Naive thymus-derived CD8-positive, alpha-beta T cell (primary cell): ENCODE results near the gene LRRC4C. TPM values are rescaled to one million over a fixed set of nuclear protein-coding genes. Genes with fewer than 3 reads are reported as not detected.
"Not testable (repeated sequence)": the region's sequence is repeated elsewhere in the genome, so short reads cannot be mapped to it uniquely, and the experiment has no call there.

Experiments
- ATAC-seq, 2 donors: fragments of 150-1000 bp; cut with Tn5 transposase in 1 of 2; sonication (Bioruptor Pico), chemical (Tn5 transposase) in 1 of 2; 1 replicate in 1 of 2; 2 replicates in 1 of 2; pipeline ENCODE4 v1.10.0; 2021; ENCODE audit warnings: mild to moderate bottlenecking in 2 of 2, moderate library complexity in 2 of 2
- POLR2A ChIA-PET: fragments of 350-600 bp; sonication (Branson Sonifier 250); formaldehyde crosslinking; loops from one replicate; lab custom pipeline; 2021; ENCODE audit warnings: antibody characterized with exemption; lab: Charles Lee
- DNase-seq, 10 donors: peaks; one replicate each; pipeline versions ENCODE4 v3.0.0 to v3.0.0-alpha.2; 2020 to 2022
- H3K27ac Mint-ChIP-seq, 10 donors: one replicate each; pipeline ENCODE4 v1.8.0; 2020 to 2022; ENCODE audit warnings: mild to moderate bottlenecking in 10 of 10, mixed read lengths in 10 of 10, moderate library complexity in 4 of 10, inconsistent platforms in 1 of 10
- H3K27me3 Mint-ChIP-seq, 5 donors: one replicate each; pipeline ENCODE4 v1.8.0; 2021 to 2022; ENCODE audit warnings: mixed read lengths in 5 of 5
- H3K36me3 Mint-ChIP-seq, 3 donors: one replicate each; pipeline ENCODE4 v1.8.0; 2020 to 2022; ENCODE audit warnings: mixed read lengths in 3 of 3, mild to moderate bottlenecking in 2 of 3, inconsistent platforms in 1 of 3
- H3K4me1 Mint-ChIP-seq, 4 donors: one replicate each; pipeline ENCODE4 v1.8.0; 2021 to 2022; ENCODE audit warnings: mixed read lengths in 4 of 4
- H3K4me3 Mint-ChIP-seq, 10 donors: one replicate each; pipeline ENCODE4 v1.8.0; 2020 to 2022; ENCODE audit warnings: mild to moderate bottlenecking in 10 of 10, mixed read lengths in 10 of 10, moderate library complexity in 6 of 10, inconsistent platforms in 1 of 10
- H3K9me3 Mint-ChIP-seq, 9 donors: one replicate each; pipeline ENCODE4 v1.8.0; 2020 to 2022; ENCODE audit warnings: mixed read lengths in 9 of 9, mild to moderate bottlenecking in 3 of 9, inconsistent platforms in 1 of 9, moderate library complexity in 1 of 9
- polyA plus RNA-seq, 3 donors: library from polyadenylated mRNA; unstranded; fragments of 300-500 nt; fragmentation: Illumina TruSeq; gene quantifications; one replicate each; pipeline ENCODE4 v1.2.3, GENCODE V29; 2021
- total RNA-seq, 8 experiments: library from RNA in 2 of 8; stranded (reverse) in 2 of 8; gene quantifications; one replicate each; pipeline ENCODE4 v1.2.3 and lab custom pipeline; 2021 to 2026

Gene LRRC4C
- total and polyA plus RNA-seq, 5 experiments from 2014 or later, result not detected

GRCh38 chr11:40230821-40231220 is 1228.6 kb downstream of the LRRC4C start:
- ATAC-seq (no peak), DNase-seq (no peak)
- H3K27me3 Mint-ChIP-seq, result no peaks in the 10 kb centered on the region
- no peaks in the 10 kb centered on the region for H3K4me1 Mint-ChIP-seq
- H3K4me3 Mint-ChIP-seq, result no peak overlapping the region
- H3K27ac Mint-ChIP-seq, result no peak overlapping the region
- POLR2A ChIA-PET, result no interaction called here
- H3K36me3 Mint-ChIP-seq, result peaks cover 0 to 5% (median 0%) of the 10 kb centered on the region in 3 donors
- peaks cover 0 to 12% (median 4%) of the 10 kb centered on the region in 9 donors for H3K9me3 Mint-ChIP-seq

- DNase-seq (no peak), ATAC-seq (no peak)
- H3K27ac Mint-ChIP-seq, result no peak overlapping the region
- POLR2A ChIA-PET, result no interaction called here
- no peaks in the 10 kb centered on the region for H3K27me3 Mint-ChIP-seq
- no peaks in the 10 kb centered on the region for H3K4me1 Mint-ChIP-seq
- H3K4me3 Mint-ChIP-seq, result no peak overlapping the region
- H3K9me3 Mint-ChIP-seq, result peaks cover 0 to 11% (median 5%) of the 10 kb centered on the region in 9 donors
- H3K36me3 Mint-ChIP-seq, result peaks cover 0 to 5% (median 0%) of the 10 kb centered on the region in 3 donors
These were observed 1230.8 kb downstream of the LRRC4C start for GRCh38 chr11:40228662-40229061.

GRCh38 chr11:40227730-40228129 is 1231.7 kb downstream of the LRRC4C start:
- Mint-ChIP-seq H3K4me3 (no peak overlapping the region), H3K4me1 (no peaks in the 10 kb centered on the region), H3K9me3 (peaks cover 0 to 11% (median 5%) of the 10 kb centered on the region in 9 donors), H3K27me3 (no peaks in the 10 kb centered on the region), H3K27ac (no peak overlapping the region), H3K36me3 (peaks cover 0 to 5% (median 0%) of the 10 kb centered on the region in 3 donors)
- DNase-seq, result no peak
- ATAC-seq, result no peak
- POLR2A ChIA-PET, result no interaction called here

- no peaks in the 10 kb centered on the region for H3K4me1 Mint-ChIP-seq
- POLR2A ChIA-PET, result no interaction called here
- H3K36me3 Mint-ChIP-seq, result peaks cover 0 to 5% (median 0%) of the 10 kb centered on the region in 3 donors
- DNase-seq (no peak), ATAC-seq (no peak)
- H3K27me3 Mint-ChIP-seq, result no peaks in the 10 kb centered on the region
- H3K4me3 Mint-ChIP-seq, result no peak overlapping the region
- H3K27ac Mint-ChIP-seq, result no peak overlapping the region
- H3K9me3 Mint-ChIP-seq, result peaks cover 0 to 11% (median 6%) of the 10 kb centered on the region in 9 donors
These were observed 1232.8 kb downstream of the LRRC4C start for GRCh38 chr11:40226654-40227053.

- no peak for ATAC-seq
- no peak for DNase-seq
- Mint-ChIP-seq H3K4me3 (no peak overlapping the region), H3K27me3 (no peaks in the 10 kb centered on the region), H3K9me3 (peaks cover 6 to 20% (median 10%) of the 10 kb centered on the region in 9 donors), H3K27ac (no peak overlapping the region), H3K4me1 (no peaks in the 10 kb centered on the region), H3K36me3 (peaks cover 0 to 5% (median 0%) of the 10 kb centered on the region in 3 donors)
- POLR2A ChIA-PET, result no interaction called here
These were observed 1235.7 kb downstream of the LRRC4C start for GRCh38 chr11:40223596-40224330.

GRCh38 chr11:40219401-40219800 is 1240.1 kb downstream of the LRRC4C start:
- Mint-ChIP-seq H3K9me3 (peaks cover 4 to 33% (median 16%) of the 10 kb centered on the region in 9 donors), H3K27ac (no peak overlapping the region), H3K4me1 (no peaks in the 10 kb centered on the region), H3K36me3 (no peaks in the 10 kb centered on the region), H3K27me3 (no peaks in the 10 kb centered on the region), H3K4me3 (no peak overlapping the region)
- no peak for DNase-seq
- POLR2A ChIA-PET, result no interaction called here
- ATAC-seq, result no peak

- DNase-seq (no peak), ATAC-seq (no peak)
- Mint-ChIP-seq H3K36me3 (no peaks in the 10 kb centered on the region), H3K4me1 (no peaks in the 10 kb centered on the region), H3K9me3 (peaks cover 3 to 36% (median 16%) of the 10 kb centered on the region in 9 donors), H3K4me3 (no peak overlapping the region), H3K27ac (no peak overlapping the region), H3K27me3 (no peaks in the 10 kb centered on the region)
- POLR2A ChIA-PET, result no interaction called here
These were observed 1243.9 kb downstream of the LRRC4C start for GRCh38 chr11:40215556-40215955.

GRCh38 chr11:40207416-40207815 is 1252.0 kb downstream of the LRRC4C start:
- no peak for ATAC-seq
- H3K36me3 Mint-ChIP-seq, result peaks cover 0 to 4% (median 0%) of the 10 kb centered on the region in 3 donors
- peaks cover 0 to 35% (median 10%) of the 10 kb centered on the region in 9 donors for H3K9me3 Mint-ChIP-seq

GRCh38 chr11:40204228-40204627 is 1255.2 kb downstream of the LRRC4C start:
- no peak overlapping the region for H3K27ac Mint-ChIP-seq
- H3K4me3 Mint-ChIP-seq, result no peak overlapping the region
- ATAC-seq (no peak), DNase-seq (no peak)
- POLR2A ChIA-PET, result no interaction called here
- peaks cover 0 to 2% (median 0%) of the 10 kb centered on the region in 5 donors for H3K27me3 Mint-ChIP-seq
- H3K4me1 Mint-ChIP-seq, result no peaks in the 10 kb centered on the region
- peaks cover 0 to 4% (median 0%) of the 10 kb centered on the region in 3 donors for H3K36me3 Mint-ChIP-seq
- peaks cover 0 to 32% (median 11%) of the 10 kb centered on the region in 9 donors for H3K9me3 Mint-ChIP-seq

More at GRCh38 chr11:40207416-40207815, 1252.0 kb downstream of the LRRC4C start:
- DNase-seq, result no peak
- H3K4me1 Mint-ChIP-seq, result no peaks in the 10 kb centered on the region
- peaks cover 0 to 2% (median 0%) of the 10 kb centered on the region in 5 donors for H3K27me3 Mint-ChIP-seq
- no peak overlapping the region for H3K4me3 Mint-ChIP-seq
- POLR2A ChIA-PET, result no interaction called here
- no peak overlapping the region for H3K27ac Mint-ChIP-seq

GRCh38 chr11:40203606-40204005 is 1255.8 kb downstream of the LRRC4C start:
- peaks cover 0 to 2% (median 0%) of the 10 kb centered on the region in 5 donors for H3K27me3 Mint-ChIP-seq
- no peak overlapping the region for H3K27ac Mint-ChIP-seq
- DNase-seq, result no peak
- peaks cover 2 to 36% (median 12%) of the 10 kb centered on the region in 9 donors for H3K9me3 Mint-ChIP-seq
- POLR2A ChIA-PET, result no interaction called here
- no peaks in the 10 kb centered on the region for H3K4me1 Mint-ChIP-seq
- no peak for ATAC-seq
- H3K4me3 Mint-ChIP-seq, result no peak overlapping the region
- peaks cover 0 to 4% (median 0%) of the 10 kb centered on the region in 3 donors for H3K36me3 Mint-ChIP-seq

- DNase-seq (no peak), ATAC-seq (no peak)
- no peak overlapping the region for H3K4me3 Mint-ChIP-seq
- peaks cover 4 to 37% (median 12%) of the 10 kb centered on the region in 9 donors for H3K9me3 Mint-ChIP-seq
- no peaks in the 10 kb centered on the region for H3K4me1 Mint-ChIP-seq
- POLR2A ChIA-PET, result no interaction called here
- no peak overlapping the region for H3K27ac Mint-ChIP-seq
- peaks cover 0 to 2% (median 0%) of the 10 kb centered on the region in 5 donors for H3K27me3 Mint-ChIP-seq
- peaks cover 0 to 7% (median 0%) of the 10 kb centered on the region in 3 donors for H3K36me3 Mint-ChIP-seq
These were observed 1256.7 kb downstream of the LRRC4C start for GRCh38 chr11:40202589-40203270.

- H3K4me3 Mint-ChIP-seq, DNase-seq, H3K4me1 Mint-ChIP-seq, H3K36me3 Mint-ChIP-seq, H3K27me3 Mint-ChIP-seq, ATAC-seq, POLR2A ChIA-PET, H3K27ac Mint-ChIP-seq: not testable (repeated sequence)
- peaks cover 0 to 14% (median 4%) of the 10 kb centered on the region in 9 donors for H3K9me3 Mint-ChIP-seq
These were observed 1266.9 kb downstream of the LRRC4C start for GRCh38 chr11:40192590-40192989.

- Mint-ChIP-seq H3K27me3 (no peaks in the 10 kb centered on the region), H3K27ac (no peak overlapping the region), H3K9me3 (peaks cover 0 to 19% (median 8%) of the 10 kb centered on the region in 9 donors), H3K4me1 (no peaks in the 10 kb centered on the region), H3K4me3 (no peak overlapping the region), H3K36me3 (no peaks in the 10 kb centered on the region)
- POLR2A ChIA-PET, result no interaction called here
- no peak for DNase-seq
- no peak for ATAC-seq
These were observed 1269.2 kb downstream of the LRRC4C start for GRCh38 chr11:40190294-40190693.
